HEK293 (cell line): ENCODE data around the gene OPHN1.

Source experiments
- CTCF ChIA-PET: fragments of 350-600 bp; formaldehyde crosslinking; extraction: SDS; loops from one replicate; lab custom pipeline; 2021; ENCODE audit warnings: antibody characterized with exemption; lab: Yijun Ruan, JAX
- POLR2A ChIA-PET: fragments of 300-600 bp; formaldehyde crosslinking; extraction: SDS; loops from one replicate; lab custom pipeline; 2020; ENCODE audit warnings: antibody characterized with exemption, inconsistent platforms; lab: Yijun Ruan, JAX
- H3K27ac ChIP-seq: fragments of 200-500 bp; sonication (Bioruptor generic); 2 replicates; pipeline ENCODE4 v1.5.1; 2014; ENCODE audit warnings: low read depth, low read length, control low read depth, inconsistent platforms; ENCODE audit errors: extremely low read depth
- H3K36me3 ChIP-seq, 2 experiments: fragments of 200-500 bp in 1 of 2; sonication (Bioruptor generic) in 1 of 2; 1 replicate in 1 of 2; 2 replicates in 1 of 2; pipeline ENCODE4 v1.5.1; 2014 to 2017; ENCODE audit warnings: inconsistent platforms in 2 of 2, low read length in 2 of 2; ENCODE audit not compliant: control insufficient read depth in 2 of 2, insufficient read depth in 1 of 2
- H3K4me1 ChIP-seq: fragments of 200-500 bp; sonication (Bioruptor generic); 2 replicates; pipeline ENCODE4 v1.5.1; 2014; ENCODE audit warnings: mild to moderate bottlenecking, low read length, inconsistent platforms; ENCODE audit not compliant: control insufficient read depth, insufficient read depth
- H3K4me3 ChIP-seq: 2 replicates; pipeline ENCODE4 v1.5.1; 2011; ENCODE audit warnings: low read depth, mild to moderate bottlenecking, control low read depth, low read length, moderate library complexity
- H3K9me3 ChIP-seq: fragments of 200-500 bp; sonication (Bioruptor generic); 2 replicates; pipeline ENCODE4 v1.5.1; 2014; ENCODE audit warnings: low read depth, low read length, inconsistent platforms; ENCODE audit not compliant: control insufficient read depth, insufficient read depth
- HOXA7 ChIP-seq: sonication (generic); formaldehyde crosslinking; IDR thresholded peaks from 2 replicates; pipeline ENCODE4 v1.8.1; 2022; ENCODE audit warnings: missing genetic modification reagents, borderline replicate concordance
- HOXD13 ChIP-seq: sonication (generic); formaldehyde crosslinking; IDR thresholded peaks from 2 replicates; pipeline ENCODE4 v1.8.0; 2022; ENCODE audit warnings: missing genetic modification reagents, borderline replicate concordance
- SCRT1 ChIP-seq: fragments of 450-650 bp; formaldehyde crosslinking; IDR thresholded peaks from 2 replicates; pipeline ENCODE4 v1.5.1; 2016; ENCODE audit warnings: missing biosample characterization, missing genetic modification characterization, borderline replicate concordance
- YY2 ChIP-seq: fragments of 450-650 bp; formaldehyde crosslinking; IDR thresholded peaks from 2 replicates; pipeline ENCODE4 v1.5.1; 2016; ENCODE audit warnings: missing biosample characterization, missing genetic modification characterization
- ZBTB8A ChIP-seq: fragments of 450-650 bp; formaldehyde crosslinking; IDR thresholded peaks from 2 replicates; pipeline ENCODE4 v1.5.1; 2016; ENCODE audit warnings: missing biosample characterization, missing genetic modification characterization
- ZFP69B ChIP-seq: fragments of 450-650 bp; formaldehyde crosslinking; IDR thresholded peaks from 2 replicates; pipeline ENCODE4 v1.5.1; 2016; ENCODE audit warnings: missing biosample characterization, missing genetic modification characterization
- ZNF138 ChIP-seq: fragments of 450-650 bp; formaldehyde crosslinking; IDR thresholded peaks from 2 replicates; pipeline ENCODE4 v1.5.1; 2016; ENCODE audit warnings: missing biosample characterization, missing genetic modification characterization, borderline replicate concordance
- ZNF2 ChIP-seq: fragments of 450-650 bp; formaldehyde crosslinking; IDR thresholded peaks from 2 replicates; pipeline ENCODE4 v1.5.1; 2016; ENCODE audit warnings: missing biosample characterization, missing genetic modification characterization
- ZNF214 ChIP-seq: fragments of 450-650 bp; formaldehyde crosslinking; IDR thresholded peaks from 2 replicates; pipeline ENCODE4 v1.5.1; 2017; ENCODE audit warnings: missing biosample characterization, mild to moderate bottlenecking, missing genetic modification characterization, borderline replicate concordance
- ZNF324 ChIP-seq: fragments of 450-650 bp; formaldehyde crosslinking; IDR thresholded peaks from 2 replicates; pipeline ENCODE4 v1.5.1; 2016; ENCODE audit warnings: missing biosample characterization, missing genetic modification characterization
- ZNF341 ChIP-seq: fragments of 450-650 bp; formaldehyde crosslinking; IDR thresholded peaks from 2 replicates; pipeline ENCODE4; 2016; ENCODE audit warnings: low read depth, missing biosample characterization, missing genetic modification characterization
- ZNF366 ChIP-seq: fragments of 450-650 bp; formaldehyde crosslinking; conservative IDR thresholded peaks from 2 replicates; pipeline ENCODE4 v1.5.1; 2016; ENCODE audit warnings: missing biosample characterization, missing genetic modification characterization
- ZNF423 ChIP-seq: fragments of 450-650 bp; formaldehyde crosslinking; IDR thresholded peaks from 2 replicates; pipeline ENCODE4 v1.5.1; 2016; ENCODE audit warnings: missing biosample characterization, missing genetic modification characterization
- ZNF510 ChIP-seq: fragments of 450-650 bp; formaldehyde crosslinking; IDR thresholded peaks from 2 replicates; pipeline ENCODE4 v1.5.1; 2018; ENCODE audit warnings: mild to moderate bottlenecking, missing genetic modification characterization, missing biosample characterization; ENCODE audit not compliant: insufficient replicate concordance
- ZNF514 ChIP-seq: fragments of 450-650 bp; formaldehyde crosslinking; IDR thresholded peaks from 2 replicates; pipeline ENCODE4 v1.5.1; 2016; ENCODE audit warnings: missing biosample characterization, missing genetic modification characterization
- ZNF596 ChIP-seq: fragments of 450-650 bp; IDR thresholded peaks from 2 replicates; pipeline ENCODE4 v1.5.0; 2018; ENCODE audit warnings: missing biosample characterization, mild to moderate bottlenecking, missing genetic modification characterization, moderate library complexity
- ZNF626 ChIP-seq: fragments of 450-650 bp; sonication (Bioruptor Pico); formaldehyde crosslinking; IDR thresholded peaks from 2 replicates; pipeline ENCODE4 v1.5.1; 2018; ENCODE audit warnings: missing biosample characterization, missing genetic modification characterization, inconsistent platforms
- ZNF658 ChIP-seq: fragments of 450-650 bp; formaldehyde crosslinking; IDR thresholded peaks from 2 replicates; pipeline ENCODE4; 2016; ENCODE audit warnings: missing biosample characterization, missing genetic modification characterization
- ZNF677 ChIP-seq: fragments of 450-650 bp; IDR thresholded peaks from 2 replicates; pipeline ENCODE4 v1.5.0; 2018; ENCODE audit warnings: missing biosample characterization, mild to moderate bottlenecking, missing genetic modification characterization, moderate library complexity
- ZNF768 ChIP-seq: fragments of 450-650 bp; formaldehyde crosslinking; IDR thresholded peaks from 2 replicates; pipeline ENCODE4 v1.5.1; 2018; ENCODE audit warnings: missing biosample characterization, mild to moderate bottlenecking, missing genetic modification characterization
- TF ChIP-seq, protein P1 (sequence below): fragments of 450-650 bp; formaldehyde crosslinking; IDR thresholded peaks from 2 replicates; pipeline ENCODE4 v1.5.1; 2016; ENCODE audit warnings: missing biosample characterization, missing genetic modification characterization
- TF ChIP-seq, protein P2 (sequence below): fragments of 450-650 bp; formaldehyde crosslinking; IDR thresholded peaks from 2 replicates; pipeline ENCODE4 v1.5.1; 2017; ENCODE audit warnings: missing biosample characterization, missing genetic modification characterization

The OPHN1 gene

DNA sequence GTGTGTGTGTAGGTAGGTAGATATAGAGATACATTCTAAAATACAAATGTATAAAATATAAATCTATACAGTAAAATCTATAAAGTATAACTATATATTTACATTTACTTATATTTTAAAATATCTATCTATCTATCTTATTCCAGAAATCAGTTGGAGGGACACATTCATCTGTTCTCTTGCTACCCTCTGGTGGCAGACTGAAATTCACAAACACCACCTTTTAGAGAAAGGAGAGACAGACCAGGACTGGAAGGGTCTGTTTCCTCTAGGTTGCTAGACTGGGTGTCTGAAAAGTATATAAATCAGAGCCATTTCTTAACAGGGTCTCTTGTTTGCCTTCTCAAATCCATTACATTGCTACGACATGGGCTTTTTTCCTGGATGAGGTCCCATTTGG is 343.0 kb downstream of the OPHN1 start (continued):
- TF ChIP-seq ZNF423 (tag by site-specific recombination) (no peak), ZNF596 (tag by site-specific recombination) (no peak), ZNF677 (tag by site-specific recombination) (no peak), YY2 (tag by site-specific recombination) (no peak), ZNF514 (tag by site-specific recombination) (no peak)

DNA sequence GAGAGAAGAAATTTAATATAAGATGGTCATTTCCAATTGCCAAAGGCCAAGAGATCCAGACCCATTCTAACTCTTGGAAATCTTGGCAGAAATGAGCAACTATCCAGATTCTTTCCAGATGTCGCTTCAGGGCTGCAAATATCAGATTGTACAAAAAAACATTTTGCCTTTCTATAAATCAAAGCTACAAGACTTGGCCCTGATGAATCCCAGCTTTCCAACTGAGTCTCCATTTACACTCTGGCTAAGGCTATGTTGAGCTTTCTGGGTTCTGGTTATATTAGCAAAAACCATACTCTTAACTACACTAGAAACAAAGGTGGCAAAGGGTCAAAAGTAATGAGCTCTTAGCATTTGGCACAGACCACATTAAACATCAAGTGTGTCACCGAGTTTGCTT is 345.8 kb downstream of the OPHN1 start:
- POLR2A ChIA-PET, result no interaction called here
- CTCF ChIA-PET, result interaction anchor here (0.6 to 1.3 kb wide), 3 partner anchors 10 to 22 kb away, joined by 3 to 5 read pairs (median 3); no protein-coding TSS in a partner anchor
- H3K4me1 ChIP-seq, result no peaks in the 10 kb centered on the region
- H3K27ac ChIP-seq, result no peak overlapping the region
- TF ChIP-seq, protein P1, sequence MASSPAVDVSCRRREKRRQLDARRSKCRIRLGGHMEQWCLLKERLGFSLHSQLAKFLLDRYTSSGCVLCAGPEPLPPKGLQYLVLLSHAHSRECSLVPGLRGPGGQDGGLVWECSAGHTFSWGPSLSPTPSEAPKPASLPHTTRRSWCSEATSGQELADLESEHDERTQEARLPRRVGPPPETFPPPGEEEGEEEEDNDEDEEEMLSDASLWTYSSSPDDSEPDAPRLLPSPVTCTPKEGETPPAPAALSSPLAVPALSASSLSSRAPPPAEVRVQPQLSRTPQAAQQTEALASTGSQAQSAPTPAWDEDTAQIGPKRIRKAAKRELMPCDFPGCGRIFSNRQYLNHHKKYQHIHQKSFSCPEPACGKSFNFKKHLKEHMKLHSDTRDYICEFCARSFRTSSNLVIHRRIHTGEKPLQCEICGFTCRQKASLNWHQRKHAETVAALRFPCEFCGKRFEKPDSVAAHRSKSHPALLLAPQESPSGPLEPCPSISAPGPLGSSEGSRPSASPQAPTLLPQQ (tag by site-specific recombination), result no peak
- TF ChIP-seq ZNF138 (tag by site-specific recombination) (no peak), ZNF214 (tag by site-specific recombination) (no peak), ZNF658 (tag by site-specific recombination) (no peak), SCRT1 (tag by site-specific recombination) (no peak), ZFP69B (no peak), ZBTB8A (tag by site-specific recombination) (no peak), ZNF768 (no peak), ZNF341 (tag by site-specific recombination) (no peak), ZNF324 (tag by site-specific recombination) (no peak), ZNF366 (tag by site-specific recombination) (no peak), ZNF510 (tag by site-specific recombination) (no peak), HOXA7 (CRISPR knock-in tag) (no peak), ZNF626 (no peak)
- TF ChIP-seq, protein P2, sequence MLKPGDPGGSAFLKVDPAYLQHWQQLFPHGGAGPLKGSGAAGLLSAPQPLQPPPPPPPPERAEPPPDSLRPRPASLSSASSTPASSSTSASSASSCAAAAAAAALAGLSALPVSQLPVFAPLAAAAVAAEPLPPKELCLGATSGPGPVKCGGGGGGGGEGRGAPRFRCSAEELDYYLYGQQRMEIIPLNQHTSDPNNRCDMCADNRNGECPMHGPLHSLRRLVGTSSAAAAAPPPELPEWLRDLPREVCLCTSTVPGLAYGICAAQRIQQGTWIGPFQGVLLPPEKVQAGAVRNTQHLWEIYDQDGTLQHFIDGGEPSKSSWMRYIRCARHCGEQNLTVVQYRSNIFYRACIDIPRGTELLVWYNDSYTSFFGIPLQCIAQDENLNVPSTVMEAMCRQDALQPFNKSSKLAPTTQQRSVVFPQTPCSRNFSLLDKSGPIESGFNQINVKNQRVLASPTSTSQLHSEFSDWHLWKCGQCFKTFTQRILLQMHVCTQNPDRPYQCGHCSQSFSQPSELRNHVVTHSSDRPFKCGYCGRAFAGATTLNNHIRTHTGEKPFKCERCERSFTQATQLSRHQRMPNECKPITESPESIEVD, result no peak
- TF ChIP-seq, all 188 proteins: peak for 0
- Histone ChIP-seq H3K4me3 (no peak overlapping the region), H3K36me3 (no peaks in the 10 kb centered on the region), H3K9me3 (no peaks in the 10 kb centered on the region; the same call in 1 of the 2 replicates)

DNA sequence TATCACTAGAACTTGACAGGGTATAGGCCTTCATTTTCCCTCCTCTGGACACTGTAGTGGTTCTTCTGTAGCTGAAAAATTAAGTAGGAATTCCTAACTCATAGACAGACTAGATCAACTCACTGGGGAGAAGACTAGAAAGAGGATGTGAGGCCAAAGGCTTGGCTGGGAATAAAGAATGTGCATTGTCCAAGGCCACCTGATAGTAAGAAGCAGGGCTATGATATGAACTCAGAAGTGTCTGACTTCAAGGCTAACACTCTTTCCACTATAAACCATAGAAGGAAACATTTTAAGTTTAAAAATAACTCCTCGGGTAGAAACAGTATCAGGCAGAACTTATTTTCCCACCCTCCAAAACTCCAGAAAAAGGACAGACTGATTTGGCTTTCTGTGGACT is 346.6 kb downstream of the OPHN1 start:
- ChIA-PET CTCF (no interaction called here), POLR2A (no interaction called here)
- no peaks in the 10 kb centered on the region for H3K36me3 ChIP-seq
- no peaks in the 10 kb centered on the region; the same call in 1 of the 2 replicates for H3K9me3 ChIP-seq
- TF ChIP-seq ZNF423 (tag by site-specific recombination), result no peak
- no peak for TF ChIP-seq HOXD13 (CRISPR knock-in tag)
- no peak for TF ChIP-seq ZNF2 (tag by site-specific recombination)
- H3K27ac ChIP-seq, result no peak overlapping the region
- H3K4me3 ChIP-seq, result no peak overlapping the region
- H3K4me1 ChIP-seq, result no peaks in the 10 kb centered on the region
